ENCODE results near the gene ANO4.

ANO4 gene

DNA sequence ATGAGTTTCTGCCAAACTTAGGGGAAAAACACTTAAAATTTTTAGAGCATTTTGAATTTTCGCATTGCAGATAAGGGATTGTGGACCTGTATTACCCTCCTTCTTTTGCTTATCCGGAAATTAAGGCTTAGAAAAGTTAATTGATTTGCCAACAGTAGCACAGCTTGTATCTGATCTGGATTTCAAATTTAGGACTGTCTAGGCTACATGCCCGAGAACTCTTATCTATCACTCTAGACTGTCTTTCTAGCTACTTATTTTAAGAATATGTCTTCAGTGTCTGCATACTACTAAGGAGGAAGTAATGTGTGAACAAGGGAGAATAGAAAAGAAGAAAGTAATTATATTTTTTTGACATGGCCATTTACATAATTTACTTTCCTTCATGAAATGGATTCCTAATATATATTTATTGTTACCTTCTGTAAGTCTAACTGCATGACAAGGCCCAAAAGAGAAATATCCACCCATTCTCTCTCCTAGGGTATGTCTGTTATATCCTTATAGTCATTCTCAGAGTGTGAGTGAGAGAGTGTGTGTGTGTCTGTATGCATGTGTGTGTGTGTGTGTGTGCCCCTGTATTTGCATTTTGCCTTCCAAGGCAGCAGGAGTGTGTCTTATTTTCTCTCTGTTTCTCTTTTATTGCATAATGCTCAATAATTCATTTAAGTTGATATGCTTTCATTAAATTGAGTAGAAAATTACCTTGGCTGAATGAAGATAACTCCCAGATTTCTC is 283.4 kb downstream of the ANO4 start:
- TF ChIP-seq, protein P1, sequence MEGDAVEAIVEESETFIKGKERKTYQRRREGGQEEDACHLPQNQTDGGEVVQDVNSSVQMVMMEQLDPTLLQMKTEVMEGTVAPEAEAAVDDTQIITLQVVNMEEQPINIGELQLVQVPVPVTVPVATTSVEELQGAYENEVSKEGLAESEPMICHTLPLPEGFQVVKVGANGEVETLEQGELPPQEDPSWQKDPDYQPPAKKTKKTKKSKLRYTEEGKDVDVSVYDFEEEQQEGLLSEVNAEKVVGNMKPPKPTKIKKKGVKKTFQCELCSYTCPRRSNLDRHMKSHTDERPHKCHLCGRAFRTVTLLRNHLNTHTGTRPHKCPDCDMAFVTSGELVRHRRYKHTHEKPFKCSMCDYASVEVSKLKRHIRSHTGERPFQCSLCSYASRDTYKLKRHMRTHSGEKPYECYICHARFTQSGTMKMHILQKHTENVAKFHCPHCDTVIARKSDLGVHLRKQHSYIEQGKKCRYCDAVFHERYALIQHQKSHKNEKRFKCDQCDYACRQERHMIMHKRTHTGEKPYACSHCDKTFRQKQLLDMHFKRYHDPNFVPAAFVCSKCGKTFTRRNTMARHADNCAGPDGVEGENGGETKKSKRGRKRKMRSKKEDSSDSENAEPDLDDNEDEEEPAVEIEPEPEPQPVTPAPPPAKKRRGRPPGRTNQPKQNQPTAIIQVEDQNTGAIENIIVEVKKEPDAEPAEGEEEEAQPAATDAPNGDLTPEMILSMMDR (IDR thresholded peaks at IDR 0.05) = no peak

DNA sequence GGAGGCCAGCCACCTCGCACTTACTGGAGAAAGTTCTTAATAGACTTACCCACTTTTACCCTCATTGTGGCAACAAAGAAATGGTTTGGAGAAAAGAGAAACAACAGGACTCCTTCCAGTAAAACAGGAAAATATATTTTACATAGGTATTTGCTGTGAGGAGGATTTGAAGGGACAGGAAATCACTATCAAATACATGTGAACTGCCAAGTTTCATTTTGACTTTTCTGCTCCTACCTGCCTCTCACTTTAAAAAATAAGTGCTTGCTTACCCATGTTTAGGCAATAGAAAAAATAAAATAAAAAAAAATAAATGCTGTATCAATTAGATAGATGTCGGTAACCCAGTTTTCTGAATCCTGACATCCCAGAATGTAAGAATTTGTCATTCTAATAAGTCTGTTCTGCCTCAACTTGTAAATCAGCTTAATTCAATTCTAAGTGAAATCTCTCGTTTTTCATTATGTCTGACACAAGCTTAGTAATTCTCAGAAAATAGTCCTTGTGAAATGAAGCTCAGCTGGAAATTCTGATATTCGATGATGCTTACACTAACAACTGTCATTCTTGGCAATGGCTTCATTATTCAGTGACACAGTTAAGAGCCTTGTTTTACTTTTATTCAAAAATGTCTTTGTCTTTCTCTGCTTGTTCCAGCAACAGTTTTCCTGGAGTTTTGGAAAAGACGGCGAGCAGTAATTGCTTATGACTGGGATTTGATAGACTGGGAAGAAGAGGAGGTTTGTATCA is 284.1 kb downstream of the ANO4 start:
- TF ChIP-seq, protein P1 (IDR thresholded peaks at IDR 0.05) = no peak

DNA sequence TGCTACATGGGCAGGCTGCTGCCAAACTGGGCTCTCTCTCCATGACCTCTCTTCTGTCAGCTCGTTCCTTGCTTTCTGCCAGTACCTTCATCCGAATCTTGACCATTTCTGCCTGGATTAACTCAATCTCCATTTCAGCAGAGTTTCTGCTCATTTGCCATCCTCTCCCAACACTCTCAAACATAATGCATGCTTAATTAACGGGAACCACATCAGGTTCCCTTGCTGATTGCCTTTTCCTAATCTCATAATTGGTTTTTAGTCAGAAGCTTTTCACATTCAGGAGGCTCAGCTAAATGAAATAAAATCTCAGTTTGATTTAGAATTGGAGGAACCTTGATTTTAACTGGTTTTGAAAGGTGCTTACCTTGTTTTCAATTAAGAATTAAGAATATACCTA is 288.1 kb downstream of the ANO4 start:
- TF ChIP-seq, protein P1 (IDR thresholded peaks at IDR 0.05) = no peak

DNA sequence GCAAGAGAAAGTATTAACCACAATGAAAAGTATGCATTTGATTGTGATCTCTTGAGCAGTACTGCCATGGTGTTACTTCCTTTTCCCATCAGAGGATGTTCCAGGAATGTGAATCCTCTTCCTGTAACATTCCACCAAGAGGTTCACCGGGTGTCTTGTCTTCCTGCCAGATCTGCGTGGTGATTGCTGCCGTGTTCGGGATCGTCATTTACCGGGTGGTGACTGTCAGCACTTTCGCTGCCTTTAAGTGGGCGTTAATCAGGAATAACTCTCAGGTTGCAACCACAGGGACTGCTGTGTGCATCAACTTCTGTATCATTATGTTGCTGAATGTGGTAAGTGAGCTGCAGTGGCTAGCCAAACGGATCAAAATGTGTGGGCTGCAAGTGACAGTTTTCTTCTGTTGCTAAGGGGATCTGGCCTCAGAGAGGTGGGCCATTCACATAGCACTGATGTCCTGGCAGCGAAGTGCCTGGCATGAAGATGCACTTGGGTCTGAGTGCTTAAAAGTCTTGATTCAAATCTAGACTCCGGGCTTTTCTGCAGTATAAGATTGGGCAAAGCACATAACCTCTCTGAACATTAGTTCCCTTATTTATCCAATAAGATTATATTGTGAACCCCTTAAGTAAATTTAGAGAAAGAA is 292.0 kb downstream of the ANO4 start:
- TF ChIP-seq, protein P1 (IDR thresholded peaks at IDR 0.05) = no peak

DNA sequence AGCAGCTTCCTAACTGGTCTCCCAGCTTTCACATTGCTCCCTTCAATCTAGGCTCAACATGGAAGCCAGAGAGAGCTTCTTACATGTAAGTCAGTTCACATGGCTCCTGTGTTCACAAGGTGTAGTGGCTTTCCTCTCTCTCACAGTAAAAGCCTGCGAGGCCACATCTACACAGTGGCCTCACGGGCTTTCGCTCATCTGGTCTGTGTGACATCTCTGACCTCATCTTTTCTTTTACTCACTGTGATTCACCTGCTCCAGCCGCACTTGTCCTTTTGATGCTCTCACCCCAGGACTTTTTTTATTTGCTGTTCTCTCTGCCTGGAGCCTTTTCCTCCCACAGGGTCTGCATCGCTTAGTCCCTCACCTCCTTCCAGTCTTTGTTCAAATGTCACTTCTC is 293.3 kb downstream of the ANO4 start:
- TF ChIP-seq, protein P1 (IDR thresholded peaks at IDR 0.05) = no peak

DNA sequence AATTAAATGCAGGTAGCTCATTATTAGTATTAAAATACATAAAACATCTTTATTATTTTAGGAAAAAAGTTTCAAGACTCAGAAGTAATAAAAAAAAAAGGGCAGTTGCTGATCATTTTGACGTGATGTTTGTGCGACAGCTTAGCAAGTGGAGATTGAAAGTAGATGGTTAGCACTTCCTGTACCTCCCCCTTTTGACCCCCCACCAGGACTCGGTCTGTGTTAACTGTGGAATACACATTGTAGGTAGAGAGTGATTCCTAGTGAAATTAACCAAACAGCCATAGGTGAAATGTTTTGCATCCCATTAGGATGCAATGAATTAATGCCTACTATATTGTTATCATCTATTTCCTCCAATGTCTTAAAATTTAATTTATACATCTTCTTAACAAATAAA is 294.7 kb downstream of the ANO4 start:
- TF ChIP-seq, protein P1 (IDR thresholded peaks at IDR 0.05) = no peak

DNA sequence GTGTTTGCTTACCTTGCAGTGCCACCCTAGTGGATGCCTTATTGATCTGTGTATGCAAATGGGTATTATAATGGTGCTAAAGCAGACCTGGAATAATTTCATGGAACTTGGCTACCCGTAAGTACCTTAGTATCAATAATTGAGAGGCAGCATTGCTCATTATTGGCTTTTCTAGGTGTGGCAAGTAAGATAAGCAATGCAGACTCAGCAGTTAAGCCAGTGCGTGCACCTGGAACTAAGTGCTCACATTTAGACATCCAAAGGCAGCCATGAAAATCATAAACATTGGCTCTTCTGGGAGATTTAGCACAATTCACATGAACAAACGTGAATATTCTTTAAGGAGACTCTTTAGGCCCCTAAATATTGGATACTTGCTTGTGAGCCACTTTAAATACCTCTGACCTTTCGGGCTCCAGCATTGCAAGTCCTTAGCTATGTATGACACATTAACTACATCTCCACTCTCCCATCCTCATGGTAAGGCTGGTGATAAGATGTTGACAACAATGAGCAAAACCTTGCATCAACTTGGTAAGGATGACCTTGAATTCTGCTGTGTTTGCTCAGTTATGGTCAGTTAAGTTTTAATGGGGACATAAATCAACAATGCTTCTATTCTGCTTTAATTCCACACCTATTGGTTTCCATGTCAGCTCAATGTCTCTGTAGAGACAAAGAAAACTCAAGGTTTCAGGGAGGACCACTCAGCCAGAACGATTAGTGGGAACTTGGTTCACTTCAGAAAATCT is 303.4 kb downstream of the ANO4 start:
- TF ChIP-seq, protein P1 (IDR thresholded peaks at IDR 0.05) = no peak

Data from LNCAP (cell line).